ENCODE measurements around the gene CALD1. TPM values are rescaled to one million over a fixed set of nuclear protein-coding genes. Genes with fewer than 3 reads are reported as not detected.

CALD1 gene
- total RNA-seq, 1 donor from 2014 or later: 122 TPM

DNA sequence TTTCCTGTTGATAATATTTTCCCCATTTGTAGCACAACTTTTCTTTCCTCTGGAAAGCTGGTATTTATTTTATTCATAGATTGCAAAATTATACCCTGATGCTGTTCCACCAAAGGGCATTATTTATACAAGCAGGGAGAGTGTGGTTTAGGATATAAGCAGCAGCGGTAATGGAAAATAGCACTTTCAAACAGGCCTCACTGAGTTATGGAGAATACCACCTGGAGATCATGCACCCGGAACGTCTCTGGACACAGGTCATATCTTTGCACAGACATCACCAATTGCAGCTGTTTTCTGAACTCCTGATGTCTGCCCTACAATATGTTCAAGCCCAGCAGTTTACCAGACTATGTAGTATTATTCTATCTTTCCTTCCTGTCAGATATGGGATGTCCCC is 2.0 kb upstream of the CALD1 start:
- H3K4me3 ChIP-seq: no peak overlapping the region
- no peaks in the 10 kb centered on the region for H3K27me3 ChIP-seq (ENCODE audit: low read depth)
- intact Hi-C loops (cut with micrococcal nuclease): no loop called here
- peaks cover 43% of the 10 kb centered on the region for H3K4me1 ChIP-seq
- no peaks in the 10 kb centered on the region for H3K9me3 ChIP-seq (replicated peaks)
- H3K36me3 ChIP-seq: no peaks in the 10 kb centered on the region
- peak overlapping the region; percentile 89 for H3K27ac ChIP-seq (replicated peaks)
- no peak for DNase-seq
- TF ChIP-seq, protein P1, sequence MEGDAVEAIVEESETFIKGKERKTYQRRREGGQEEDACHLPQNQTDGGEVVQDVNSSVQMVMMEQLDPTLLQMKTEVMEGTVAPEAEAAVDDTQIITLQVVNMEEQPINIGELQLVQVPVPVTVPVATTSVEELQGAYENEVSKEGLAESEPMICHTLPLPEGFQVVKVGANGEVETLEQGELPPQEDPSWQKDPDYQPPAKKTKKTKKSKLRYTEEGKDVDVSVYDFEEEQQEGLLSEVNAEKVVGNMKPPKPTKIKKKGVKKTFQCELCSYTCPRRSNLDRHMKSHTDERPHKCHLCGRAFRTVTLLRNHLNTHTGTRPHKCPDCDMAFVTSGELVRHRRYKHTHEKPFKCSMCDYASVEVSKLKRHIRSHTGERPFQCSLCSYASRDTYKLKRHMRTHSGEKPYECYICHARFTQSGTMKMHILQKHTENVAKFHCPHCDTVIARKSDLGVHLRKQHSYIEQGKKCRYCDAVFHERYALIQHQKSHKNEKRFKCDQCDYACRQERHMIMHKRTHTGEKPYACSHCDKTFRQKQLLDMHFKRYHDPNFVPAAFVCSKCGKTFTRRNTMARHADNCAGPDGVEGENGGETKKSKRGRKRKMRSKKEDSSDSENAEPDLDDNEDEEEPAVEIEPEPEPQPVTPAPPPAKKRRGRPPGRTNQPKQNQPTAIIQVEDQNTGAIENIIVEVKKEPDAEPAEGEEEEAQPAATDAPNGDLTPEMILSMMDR (IDR thresholded peaks at IDR 0.05; ENCODE audit: borderline replicate concordance): no peak

DNA sequence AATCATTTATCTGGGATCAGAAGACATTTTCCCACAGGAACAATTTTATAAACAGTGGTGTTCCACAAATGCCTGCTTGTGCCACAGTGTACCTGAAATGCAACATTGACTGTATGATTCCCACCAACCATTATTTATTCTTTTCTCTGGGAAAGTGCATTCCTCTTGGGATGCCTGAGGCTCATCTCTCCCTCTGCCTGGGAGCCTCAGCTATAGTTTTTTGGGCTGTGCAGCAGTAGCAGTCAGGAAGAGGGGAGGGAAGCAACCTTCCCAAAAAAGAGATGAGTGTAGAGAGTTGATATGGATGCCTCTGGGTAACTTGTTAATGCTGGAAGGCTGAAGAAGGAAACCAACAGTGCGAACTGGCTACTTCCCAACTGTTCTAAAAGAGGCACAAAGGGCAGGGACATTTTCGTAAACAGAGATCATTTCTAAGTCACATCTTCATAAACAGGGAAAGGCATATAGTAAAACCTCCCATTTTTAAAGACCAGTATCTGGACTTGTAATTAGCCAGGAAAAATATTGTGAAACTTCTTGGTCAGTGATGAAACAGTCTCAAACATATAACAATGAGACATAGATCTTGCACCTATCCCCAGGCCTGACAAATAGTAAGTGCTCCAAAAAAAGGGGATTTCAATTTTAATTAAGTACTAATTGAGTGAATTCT is 1.4 kb upstream of the CALD1 start:
- Histone ChIP-seq H3K9me3 (replicated peaks) (no peaks in the 10 kb centered on the region), H3K27ac (replicated peaks) (peak overlapping the region; percentile 89), H3K27me3 (ENCODE audit: low read depth) (no peaks in the 10 kb centered on the region), H3K4me1 (peaks cover 48% of the 10 kb centered on the region), H3K4me3 (peak overlapping the region; percentile 76), H3K36me3 (no peaks in the 10 kb centered on the region)
- DNase-seq: no peak
- intact Hi-C loops (cut with micrococcal nuclease): no loop called here
- TF ChIP-seq, protein P1 (IDR thresholded peaks at IDR 0.05; ENCODE audit: borderline replicate concordance): no peak

DNA sequence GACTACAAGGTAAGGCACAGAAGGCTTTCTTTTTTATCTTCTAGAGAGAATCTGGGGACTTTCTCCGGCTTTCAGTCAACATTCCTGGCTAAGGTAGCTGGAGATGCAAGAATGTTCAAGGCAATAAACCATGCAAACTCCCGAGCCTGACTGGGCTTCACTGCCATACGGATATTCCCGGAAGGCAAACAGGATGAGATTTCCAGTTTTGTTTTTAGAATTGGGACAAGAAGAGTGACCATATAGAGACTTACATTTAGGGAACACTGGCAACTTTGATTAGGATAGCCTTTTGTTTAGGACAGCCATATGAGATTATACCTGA is 269 bp downstream of the CALD1 start:
- TF ChIP-seq, protein P1 (IDR thresholded peaks at IDR 0.05; ENCODE audit: borderline replicate concordance): no peak
- intact Hi-C loops (cut with micrococcal nuclease): no loop called here
- DNase-seq: no peak
- Histone ChIP-seq H3K27ac (replicated peaks) (peak overlapping the region; percentile 89), H3K9me3 (replicated peaks) (no peaks in the 10 kb centered on the region), H3K4me1 (peaks cover 65% of the 10 kb centered on the region), H3K4me3 (peak overlapping the region; percentile 76), H3K27me3 (ENCODE audit: low read depth) (no peaks in the 10 kb centered on the region), H3K36me3 (peaks cover 4% of the 10 kb centered on the region)

DNA sequence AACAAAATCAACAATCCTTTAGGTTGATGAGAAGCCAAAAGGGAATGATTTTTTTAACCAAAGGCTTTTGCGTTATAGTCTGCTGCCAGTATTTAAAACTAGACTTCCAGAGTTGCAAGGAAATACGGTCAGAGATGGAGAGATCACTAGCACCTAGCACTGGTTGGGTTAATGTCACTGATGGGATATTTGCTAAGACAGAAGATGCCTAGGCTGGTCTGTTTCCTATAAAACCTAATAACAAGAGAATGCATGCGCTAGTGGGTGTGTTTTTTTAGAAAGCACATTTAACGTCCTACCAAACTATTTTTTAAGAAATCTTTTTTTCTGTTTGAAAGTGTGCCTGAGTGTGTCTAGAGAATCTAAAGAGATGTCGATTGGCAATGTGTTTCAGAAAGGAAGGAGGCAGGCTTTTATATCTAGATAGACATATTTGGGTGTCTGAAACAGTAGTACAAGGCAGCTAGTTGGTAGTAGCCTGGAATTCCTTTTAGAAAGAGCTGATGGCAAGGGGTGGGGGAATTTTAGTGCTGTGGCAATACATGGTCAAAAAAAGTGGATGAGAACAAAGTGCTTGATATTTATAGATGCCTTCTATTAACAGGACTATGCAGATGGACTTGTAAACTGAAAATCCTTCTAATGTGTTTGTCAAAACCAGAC is 863 bp downstream of the CALD1 start:
- H3K4me3 ChIP-seq: peak overlapping the region; percentile 76
- intact Hi-C loops (cut with micrococcal nuclease): no loop called here
- H3K36me3 ChIP-seq: peaks cover 10% of the 10 kb centered on the region
- TF ChIP-seq, protein P1 (IDR thresholded peaks at IDR 0.05; ENCODE audit: borderline replicate concordance): no peak
- no peak for DNase-seq
- H3K9me3 ChIP-seq (replicated peaks): no peaks in the 10 kb centered on the region
- peak overlapping the region; percentile 89 for H3K27ac ChIP-seq (replicated peaks)
- peaks cover 71% of the 10 kb centered on the region for H3K4me1 ChIP-seq
- no peaks in the 10 kb centered on the region for H3K27me3 ChIP-seq (ENCODE audit: low read depth)

DNA sequence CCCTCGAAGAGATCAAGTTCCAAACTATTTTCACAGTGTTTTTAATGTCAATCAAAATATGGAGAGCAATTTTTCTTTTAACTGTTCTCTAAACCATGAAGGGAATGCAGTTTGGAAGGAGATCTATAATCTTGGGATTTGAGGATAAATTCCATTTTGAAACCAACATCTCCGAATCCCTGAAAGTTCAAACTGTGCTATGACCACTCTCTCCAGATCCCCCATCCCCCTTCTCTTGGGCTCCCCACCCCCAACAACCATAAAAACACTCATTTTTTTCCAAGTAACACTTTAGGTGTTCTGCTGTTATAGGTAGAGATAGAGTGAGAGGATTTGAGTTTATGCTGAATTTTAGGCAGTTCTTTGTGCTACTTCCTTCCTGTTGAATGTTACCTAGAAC is 1.7 kb downstream of the CALD1 start:
- TF ChIP-seq, protein P1 (IDR thresholded peaks at IDR 0.05; ENCODE audit: borderline replicate concordance): no peak
- no peaks in the 10 kb centered on the region for H3K9me3 ChIP-seq (replicated peaks)
- peaks cover 10% of the 10 kb centered on the region for H3K36me3 ChIP-seq
- H3K27ac ChIP-seq (replicated peaks): peak overlapping the region; percentile 89
- intact Hi-C loops (cut with micrococcal nuclease): no loop called here
- DNase-seq: no peak
- no peaks in the 10 kb centered on the region for H3K27me3 ChIP-seq (ENCODE audit: low read depth)
- H3K4me3 ChIP-seq: peak overlapping the region; percentile 76
- H3K4me1 ChIP-seq: peaks cover 80% of the 10 kb centered on the region

Measured in left ventricle myocardium inferior (tissue), 1 donor.